Nephron (organoid): ENCODE data around the gene UBE2C.

Source experiments
- H3K27ac Mint-ChIP-seq, 3 experiments: 2 replicates each; pipeline ENCODE4 v1.8.0; 2020; ENCODE audit warnings: mixed read lengths in 3 of 3, mild to moderate bottlenecking in 2 of 3, moderate library complexity in 1 of 3
- H3K27me3 Mint-ChIP-seq: 2 replicates; pipeline ENCODE4 v1.8.0; 2021; ENCODE audit warnings: low read depth, mild to moderate bottlenecking, moderate library complexity, mixed read lengths
- H3K36me3 Mint-ChIP-seq: 2 replicates; pipeline ENCODE4 v1.8.0; 2020; ENCODE audit warnings: low read depth, mixed read lengths
- H3K4me1 Mint-ChIP-seq: 2 replicates; pipeline ENCODE4 v1.8.0; 2020; ENCODE audit warnings: mixed read lengths
- H3K4me3 Mint-ChIP-seq, 3 experiments: 2 replicates each; pipeline ENCODE4 v1.8.0; 2020; ENCODE audit warnings: mild to moderate bottlenecking in 3 of 3, mixed read lengths in 3 of 3, moderate library complexity in 2 of 3
- H3K9me3 Mint-ChIP-seq: 2 replicates; pipeline ENCODE4 v1.8.0; 2020; ENCODE audit warnings: mixed read lengths
- CTCF ChIP-seq, 3 experiments: fragments of 200-600 bp; sonication (generic); IDR thresholded peaks; one replicate each; pipeline ENCODE4 v1.5.0; 2021; ENCODE audit warnings: antibody characterized with exemption in 3 of 3; ENCODE audit not compliant: unreplicated experiment in 3 of 3

Gene UBE2C

GRCh38 chr20:45781391-45781931 lies 31.0 kb upstream of the UBE2C start:
- Mint-ChIP-seq H3K27ac (no peak overlapping the region), H3K9me3 (no peaks in the 10 kb centered on the region), H3K36me3 (no peaks in the 10 kb centered on the region), H3K27me3 (peaks cover 12% of the 10 kb centered on the region), H3K4me1 (peaks cover 12% of the 10 kb centered on the region), H3K4me3 (no peak overlapping the region)
- TF ChIP-seq CTCF (IDR thresholded peaks at IDR 0.05; ENCODE audit: unreplicated experiment in 3 of 3): no peak

GRCh38 chr20:45782890-45783289 lies 29.6 kb upstream of the UBE2C start:
- Mint-ChIP-seq H3K27ac (no peak overlapping the region), H3K27me3 (peaks cover 12% of the 10 kb centered on the region), H3K9me3 (no peaks in the 10 kb centered on the region), H3K36me3 (no peaks in the 10 kb centered on the region), H3K4me3 (no peak overlapping the region), H3K4me1 (peaks cover 12% of the 10 kb centered on the region)
- TF ChIP-seq CTCF (IDR thresholded peaks at IDR 0.05; ENCODE audit: unreplicated experiment in 3 of 3): no peak

- H3K4me1 Mint-ChIP-seq: peaks cover 10% of the 10 kb centered on the region
- TF ChIP-seq CTCF (IDR thresholded peaks at IDR 0.05; ENCODE audit: unreplicated experiment in 3 of 3): no peak
- no peak overlapping the region for H3K27ac Mint-ChIP-seq
- H3K27me3 Mint-ChIP-seq: peaks cover 14% of the 10 kb centered on the region
- no peaks in the 10 kb centered on the region for H3K9me3 Mint-ChIP-seq
- H3K4me3 Mint-ChIP-seq: no peak overlapping the region
- H3K36me3 Mint-ChIP-seq: no peaks in the 10 kb centered on the region
Measured at GRCh38 chr20:45783656-45784294, 28.7 kb upstream of the UBE2C start.

- Mint-ChIP-seq H3K27me3 (peaks cover 12% of the 10 kb centered on the region), H3K9me3 (no peaks in the 10 kb centered on the region), H3K4me1 (peaks cover 10% of the 10 kb centered on the region), H3K27ac (no peak overlapping the region), H3K4me3 (peak overlapping the region in 1 of 3 experiments; percentile 19), H3K36me3 (peaks cover 3% of the 10 kb centered on the region)
- TF ChIP-seq CTCF (IDR thresholded peaks at IDR 0.05; ENCODE audit: unreplicated experiment in 3 of 3): no peak
Measured at GRCh38 chr20:45788351-45788750, 24.1 kb upstream of the UBE2C start.

- Mint-ChIP-seq H3K9me3 (no peaks in the 10 kb centered on the region), H3K4me1 (peaks cover 19% of the 10 kb centered on the region), H3K36me3 (peaks cover 33% of the 10 kb centered on the region), H3K27me3 (peaks cover 8% of the 10 kb centered on the region), H3K4me3 (peak overlapping the region; percentile 90 to 91 (median 90)), H3K27ac (peak overlapping the region; percentile 59 to 78 (median 69))
- no peak for TF ChIP-seq CTCF (IDR thresholded peaks at IDR 0.05; ENCODE audit: unreplicated experiment in 3 of 3)
Measured at GRCh38 chr20:45792317-45793118, 19.9 kb upstream of the UBE2C start.
